ENCODE measurements around the gene NKTR. TPM values are rescaled to one million over a fixed set of nuclear protein-coding genes. Genes with fewer than 3 reads are reported as not detected.

NKTR gene
- total and polyA plus RNA-seq, 9 of the 15 experiments (the other 6 are each of a cell fraction or from before 2014, with no cell fraction given): 19.7 to 123 (median 92.6) TPM

DNA sequence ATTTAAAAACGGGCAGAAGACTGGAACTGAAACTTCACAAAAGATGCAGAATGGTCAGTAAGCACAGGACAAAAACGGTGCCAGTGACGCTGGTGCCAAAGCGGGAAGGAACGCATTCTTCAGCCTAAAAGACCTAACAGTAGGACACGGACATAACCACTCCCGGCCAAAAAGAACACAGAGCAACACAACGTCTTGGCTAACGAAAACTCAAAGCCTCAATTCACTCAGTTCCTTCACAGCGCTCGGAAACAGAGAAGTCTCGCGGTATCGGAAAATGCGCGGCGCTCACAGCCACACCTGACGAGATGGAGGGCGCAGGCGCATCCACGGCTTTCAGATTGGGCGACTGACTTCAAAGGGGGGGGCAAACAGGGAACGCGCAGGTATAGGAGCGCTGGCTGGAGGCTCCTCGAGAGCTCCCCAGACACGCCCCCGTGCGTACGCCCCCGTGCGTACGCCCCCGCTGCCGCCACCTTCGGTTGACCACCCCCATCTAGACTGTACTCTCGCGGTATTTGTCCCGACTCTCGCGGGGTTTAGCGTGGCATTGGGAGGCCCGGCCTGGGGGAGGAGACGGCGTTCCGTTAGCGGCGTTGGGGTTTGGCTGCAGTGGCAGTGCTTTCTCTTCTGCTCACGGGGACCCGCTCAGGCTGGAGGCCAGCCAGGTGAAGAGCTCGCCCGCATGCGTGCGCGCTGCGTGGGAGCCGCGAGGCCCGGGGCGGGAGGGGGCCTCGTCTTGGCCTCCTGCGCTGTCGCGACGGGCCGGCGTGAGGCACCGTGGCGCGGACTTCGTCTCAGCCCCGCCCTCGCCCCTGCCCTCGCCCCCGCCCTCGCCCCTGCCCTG, at the start of gene NKTR (continued):
- TF ChIP-seq, protein P1, sequence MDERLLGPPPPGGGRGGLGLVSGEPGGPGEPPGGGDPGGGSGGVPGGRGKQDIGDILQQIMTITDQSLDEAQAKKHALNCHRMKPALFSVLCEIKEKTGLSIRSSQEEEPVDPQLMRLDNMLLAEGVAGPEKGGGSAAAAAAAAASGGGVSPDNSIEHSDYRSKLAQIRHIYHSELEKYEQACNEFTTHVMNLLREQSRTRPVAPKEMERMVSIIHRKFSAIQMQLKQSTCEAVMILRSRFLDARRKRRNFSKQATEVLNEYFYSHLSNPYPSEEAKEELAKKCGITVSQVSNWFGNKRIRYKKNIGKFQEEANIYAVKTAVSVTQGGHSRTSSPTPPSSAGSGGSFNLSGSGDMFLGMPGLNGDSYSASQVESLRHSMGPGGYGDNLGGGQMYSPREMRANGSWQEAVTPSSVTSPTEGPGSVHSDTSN (CRISPR knock-in tag; IDR thresholded peaks at IDR 0.05; ENCODE audit: low read depth): no peak
- TF ChIP-seq, protein P1 (tag; conservative IDR thresholded peaks at IDR 0.05; ENCODE audit: low read depth): no peak
- TF ChIP-seq, protein P2, sequence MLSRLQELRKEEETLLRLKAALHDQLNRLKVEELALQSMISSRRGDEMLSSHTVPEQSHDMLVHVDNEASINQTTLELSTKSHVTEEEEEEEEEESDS (CRISPR knock-in tag; IDR thresholded peaks at IDR 0.05): no peak
- TF ChIP-seq, protein P3, sequence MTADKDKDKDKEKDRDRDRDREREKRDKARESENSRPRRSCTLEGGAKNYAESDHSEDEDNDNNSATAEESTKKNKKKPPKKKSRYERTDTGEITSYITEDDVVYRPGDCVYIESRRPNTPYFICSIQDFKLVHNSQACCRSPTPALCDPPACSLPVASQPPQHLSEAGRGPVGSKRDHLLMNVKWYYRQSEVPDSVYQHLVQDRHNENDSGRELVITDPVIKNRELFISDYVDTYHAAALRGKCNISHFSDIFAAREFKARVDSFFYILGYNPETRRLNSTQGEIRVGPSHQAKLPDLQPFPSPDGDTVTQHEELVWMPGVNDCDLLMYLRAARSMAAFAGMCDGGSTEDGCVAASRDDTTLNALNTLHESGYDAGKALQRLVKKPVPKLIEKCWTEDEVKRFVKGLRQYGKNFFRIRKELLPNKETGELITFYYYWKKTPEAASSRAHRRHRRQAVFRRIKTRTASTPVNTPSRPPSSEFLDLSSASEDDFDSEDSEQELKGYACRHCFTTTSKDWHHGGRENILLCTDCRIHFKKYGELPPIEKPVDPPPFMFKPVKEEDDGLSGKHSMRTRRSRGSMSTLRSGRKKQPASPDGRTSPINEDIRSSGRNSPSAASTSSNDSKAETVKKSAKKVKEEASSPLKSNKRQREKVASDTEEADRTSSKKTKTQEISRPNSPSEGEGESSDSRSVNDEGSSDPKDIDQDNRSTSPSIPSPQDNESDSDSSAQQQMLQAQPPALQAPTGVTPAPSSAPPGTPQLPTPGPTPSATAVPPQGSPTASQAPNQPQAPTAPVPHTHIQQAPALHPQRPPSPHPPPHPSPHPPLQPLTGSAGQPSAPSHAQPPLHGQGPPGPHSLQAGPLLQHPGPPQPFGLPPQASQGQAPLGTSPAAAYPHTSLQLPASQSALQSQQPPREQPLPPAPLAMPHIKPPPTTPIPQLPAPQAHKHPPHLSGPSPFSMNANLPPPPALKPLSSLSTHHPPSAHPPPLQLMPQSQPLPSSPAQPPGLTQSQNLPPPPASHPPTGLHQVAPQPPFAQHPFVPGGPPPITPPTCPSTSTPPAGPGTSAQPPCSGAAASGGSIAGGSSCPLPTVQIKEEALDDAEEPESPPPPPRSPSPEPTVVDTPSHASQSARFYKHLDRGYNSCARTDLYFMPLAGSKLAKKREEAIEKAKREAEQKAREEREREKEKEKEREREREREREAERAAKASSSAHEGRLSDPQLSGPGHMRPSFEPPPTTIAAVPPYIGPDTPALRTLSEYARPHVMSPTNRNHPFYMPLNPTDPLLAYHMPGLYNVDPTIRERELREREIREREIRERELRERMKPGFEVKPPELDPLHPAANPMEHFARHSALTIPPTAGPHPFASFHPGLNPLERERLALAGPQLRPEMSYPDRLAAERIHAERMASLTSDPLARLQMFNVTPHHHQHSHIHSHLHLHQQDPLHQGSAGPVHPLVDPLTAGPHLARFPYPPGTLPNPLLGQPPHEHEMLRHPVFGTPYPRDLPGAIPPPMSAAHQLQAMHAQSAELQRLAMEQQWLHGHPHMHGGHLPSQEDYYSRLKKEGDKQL (CRISPR knock-in tag; IDR thresholded peaks at IDR 0.05; ENCODE audit: borderline replicate concordance): no peak
- TF ChIP-seq PHF8 (IDR thresholded peaks at IDR 0.05; ENCODE audit: borderline replicate concordance, low read length): peak; percentile 85
- peak; percentile 93 for TF ChIP-seq PCBP1 (IDR thresholded peaks at IDR 0.05; ENCODE audit: low read depth, low read length, poor library complexity, severe bottlenecking)
- TF ChIP-seq, protein P4, sequence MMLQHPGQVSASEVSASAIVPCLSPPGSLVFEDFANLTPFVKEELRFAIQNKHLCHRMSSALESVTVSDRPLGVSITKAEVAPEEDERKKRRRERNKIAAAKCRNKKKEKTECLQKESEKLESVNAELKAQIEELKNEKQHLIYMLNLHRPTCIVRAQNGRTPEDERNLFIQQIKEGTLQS (IDR thresholded peaks at IDR 0.05): no peak
- TF ChIP-seq, protein P4 (CRISPR knock-in tag; conservative IDR thresholded peaks at IDR 0.05): 0 out of 2 replicates have a peak, but pooled peaks have one; percentile 19
- TF ChIP-seq HMGN3 (IDR thresholded peaks at IDR 0.05; ENCODE audit: borderline replicate concordance, extremely low read depth, insufficient read length, low read depth, low read length): peak; percentile 86
- peak; percentile 63; the same call in 1 of the 2 replicates for TF ChIP-seq TOE1 (IDR thresholded peaks at IDR 0.05; ENCODE audit: borderline replicate concordance)
- 0 out of 2 replicates have a peak, but pooled peaks have one; percentile 24 for TF ChIP-seq TOE1 (CRISPR knock-in tag; IDR thresholded peaks at IDR 0.05; ENCODE audit: borderline replicate concordance, low read depth)
- no peak for TF ChIP-seq SRSF1 (IDR thresholded peaks at IDR 0.05; ENCODE audit: low read depth, low read length)
- no peak for TF ChIP-seq DDX20 (tag; IDR thresholded peaks at IDR 0.05; ENCODE audit: low read depth)
- TF ChIP-seq, protein P5, sequence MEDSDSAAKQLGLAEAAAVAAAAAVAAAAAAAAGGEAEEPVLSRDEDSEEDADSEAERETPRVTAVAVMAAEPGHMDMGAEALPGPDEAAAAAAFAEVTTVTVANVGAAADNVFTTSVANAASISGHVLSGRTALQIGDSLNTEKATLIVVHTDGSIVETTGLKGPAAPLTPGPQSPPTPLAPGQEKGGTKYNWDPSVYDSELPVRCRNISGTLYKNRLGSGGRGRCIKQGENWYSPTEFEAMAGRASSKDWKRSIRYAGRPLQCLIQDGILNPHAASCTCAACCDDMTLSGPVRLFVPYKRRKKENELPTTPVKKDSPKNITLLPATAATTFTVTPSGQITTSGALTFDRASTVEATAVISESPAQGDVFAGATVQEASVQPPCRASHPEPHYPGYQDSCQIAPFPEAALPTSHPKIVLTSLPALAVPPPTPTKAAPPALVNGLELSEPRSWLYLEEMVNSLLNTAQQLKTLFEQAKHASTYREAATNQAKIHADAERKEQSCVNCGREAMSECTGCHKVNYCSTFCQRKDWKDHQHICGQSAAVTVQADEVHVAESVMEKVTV (CRISPR knock-in tag; IDR thresholded peaks at IDR 0.05): 0 out of 2 replicates have a peak, but pooled peaks have one; percentile 7

Measured in K562 (cell line).